GM12864 (cell line): ENCODE data around the gene CYTH4.
A peak's percentile ranks its signal among the peaks of the same experiment; 100 is the strongest.

Experiments
- DNase-seq: peaks from one replicate; pipeline ENCODE4 v3.0.0-alpha.2; 2011; ENCODE audit warnings: low read depth
- H3K4me3 ChIP-seq: 2 replicates; pipeline ENCODE4 v1.5.1; 2011; ENCODE audit warnings: mild to moderate bottlenecking, low read depth, low read length, control low read depth
- TF ChIP-seq, protein P1 (sequence below): IDR thresholded peaks from 2 replicates; pipeline ENCODE4 v1.5.1; 2011; ENCODE audit warnings: low read depth, mild to moderate bottlenecking, moderate library complexity, low read length, control low read depth, inconsistent platforms; ENCODE audit errors: missing control alignments

The CYTH4 gene

DNA sequence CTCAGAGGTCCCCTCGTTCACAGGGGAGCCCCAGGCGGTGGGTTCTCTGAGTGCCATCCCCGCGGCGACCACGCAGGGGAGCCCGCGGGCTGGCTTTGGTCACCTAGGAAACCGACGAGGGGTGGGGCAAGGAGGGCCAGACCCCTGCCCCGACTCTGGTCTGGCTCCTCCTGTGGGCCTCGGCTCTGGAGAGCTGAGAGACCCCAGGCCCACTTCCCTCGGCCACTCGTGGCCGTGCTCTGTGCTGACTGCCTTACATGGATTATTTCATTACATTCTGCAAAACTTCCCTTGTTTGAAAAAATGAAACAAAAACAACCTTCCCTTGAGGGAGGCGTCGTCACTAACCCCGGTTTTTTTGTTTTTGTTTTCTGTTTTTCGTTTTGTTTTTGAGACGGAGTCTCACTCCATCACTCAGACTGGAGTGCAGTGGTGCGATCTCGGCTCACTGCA is 15.1 kb upstream of the CYTH4 start:
- peak overlapping the region; percentile 59 for H3K4me3 ChIP-seq
- TF ChIP-seq, protein P1, sequence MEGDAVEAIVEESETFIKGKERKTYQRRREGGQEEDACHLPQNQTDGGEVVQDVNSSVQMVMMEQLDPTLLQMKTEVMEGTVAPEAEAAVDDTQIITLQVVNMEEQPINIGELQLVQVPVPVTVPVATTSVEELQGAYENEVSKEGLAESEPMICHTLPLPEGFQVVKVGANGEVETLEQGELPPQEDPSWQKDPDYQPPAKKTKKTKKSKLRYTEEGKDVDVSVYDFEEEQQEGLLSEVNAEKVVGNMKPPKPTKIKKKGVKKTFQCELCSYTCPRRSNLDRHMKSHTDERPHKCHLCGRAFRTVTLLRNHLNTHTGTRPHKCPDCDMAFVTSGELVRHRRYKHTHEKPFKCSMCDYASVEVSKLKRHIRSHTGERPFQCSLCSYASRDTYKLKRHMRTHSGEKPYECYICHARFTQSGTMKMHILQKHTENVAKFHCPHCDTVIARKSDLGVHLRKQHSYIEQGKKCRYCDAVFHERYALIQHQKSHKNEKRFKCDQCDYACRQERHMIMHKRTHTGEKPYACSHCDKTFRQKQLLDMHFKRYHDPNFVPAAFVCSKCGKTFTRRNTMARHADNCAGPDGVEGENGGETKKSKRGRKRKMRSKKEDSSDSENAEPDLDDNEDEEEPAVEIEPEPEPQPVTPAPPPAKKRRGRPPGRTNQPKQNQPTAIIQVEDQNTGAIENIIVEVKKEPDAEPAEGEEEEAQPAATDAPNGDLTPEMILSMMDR = peak; percentile 95
- DNase-seq = no peak

DNA sequence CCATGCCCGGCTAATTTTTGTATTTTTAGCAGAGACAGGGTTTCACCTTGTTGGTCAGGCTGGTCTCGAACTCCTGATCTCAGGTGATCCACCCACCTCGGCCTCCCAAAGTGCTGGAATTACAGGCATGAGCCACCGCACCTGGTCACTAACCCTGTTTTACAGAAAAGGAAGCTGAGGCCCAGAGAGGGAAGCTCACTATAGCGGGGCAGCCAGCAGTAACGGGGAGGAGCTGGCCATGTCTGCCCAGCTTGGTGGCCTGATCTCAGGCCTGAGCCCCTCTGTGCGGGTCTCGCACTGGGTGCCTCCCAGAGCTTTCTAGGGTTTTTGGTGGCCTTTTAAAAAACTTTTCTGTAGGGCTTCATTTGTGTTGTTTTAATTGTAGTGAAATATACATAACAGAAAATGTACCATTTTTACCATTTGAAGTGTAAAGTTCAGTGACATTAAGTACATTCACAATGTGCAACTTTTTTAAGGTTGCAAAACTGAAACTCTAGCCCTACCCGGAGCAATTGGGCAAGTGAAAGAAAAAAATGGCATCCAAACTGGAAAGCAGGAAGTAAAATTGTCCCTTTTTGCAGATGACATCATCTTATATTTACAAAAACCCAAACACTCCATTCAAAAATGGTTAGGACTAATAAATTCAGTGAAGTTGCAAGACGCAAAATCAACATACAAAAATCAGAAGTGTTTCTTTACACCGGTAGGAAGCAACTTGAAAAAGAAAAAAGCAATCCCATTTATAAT is 14.5 kb upstream of the CYTH4 start:
- TF ChIP-seq, protein P1 = no peak
- no peak for DNase-seq
- H3K4me3 ChIP-seq = peak overlapping the region; percentile 59; the same call in 1 of the 2 replicates

DNA sequence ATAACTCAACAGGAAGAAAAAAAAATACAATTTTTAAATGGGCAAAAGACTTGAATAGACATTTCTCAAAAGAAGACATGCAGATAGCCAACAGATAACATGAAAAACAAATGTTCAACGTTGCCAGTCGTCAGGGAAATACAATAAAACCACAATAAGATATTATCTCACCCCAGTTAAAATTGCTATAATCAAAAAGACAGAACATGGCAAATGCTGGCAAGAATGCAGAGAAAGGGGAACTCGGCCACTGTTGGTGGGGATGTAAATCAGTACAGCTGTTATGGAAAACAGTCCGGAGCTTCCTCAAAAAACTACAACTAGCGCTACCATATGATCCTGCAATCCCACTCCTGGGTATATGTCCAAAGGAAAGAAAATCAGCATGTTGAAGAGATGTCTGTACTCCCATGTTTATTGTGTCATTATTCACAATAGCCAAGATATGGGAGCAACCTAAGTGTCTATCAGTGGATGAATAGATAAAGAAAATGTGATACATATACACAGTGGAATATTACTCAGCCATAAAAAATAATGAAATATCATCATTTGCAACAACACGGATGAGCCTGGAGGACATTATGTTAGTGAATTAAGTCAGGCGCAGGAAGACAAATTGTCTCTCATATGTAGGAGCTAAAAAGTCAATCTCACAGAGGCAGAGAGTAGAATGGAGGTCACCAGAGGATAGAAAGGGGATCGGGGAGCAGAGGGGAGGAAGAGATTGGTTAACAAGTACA is 12.2 kb upstream of the CYTH4 start:
- DNase-seq = no peak
- no peak overlapping the region for H3K4me3 ChIP-seq
- TF ChIP-seq, protein P1 = no peak

DNA sequence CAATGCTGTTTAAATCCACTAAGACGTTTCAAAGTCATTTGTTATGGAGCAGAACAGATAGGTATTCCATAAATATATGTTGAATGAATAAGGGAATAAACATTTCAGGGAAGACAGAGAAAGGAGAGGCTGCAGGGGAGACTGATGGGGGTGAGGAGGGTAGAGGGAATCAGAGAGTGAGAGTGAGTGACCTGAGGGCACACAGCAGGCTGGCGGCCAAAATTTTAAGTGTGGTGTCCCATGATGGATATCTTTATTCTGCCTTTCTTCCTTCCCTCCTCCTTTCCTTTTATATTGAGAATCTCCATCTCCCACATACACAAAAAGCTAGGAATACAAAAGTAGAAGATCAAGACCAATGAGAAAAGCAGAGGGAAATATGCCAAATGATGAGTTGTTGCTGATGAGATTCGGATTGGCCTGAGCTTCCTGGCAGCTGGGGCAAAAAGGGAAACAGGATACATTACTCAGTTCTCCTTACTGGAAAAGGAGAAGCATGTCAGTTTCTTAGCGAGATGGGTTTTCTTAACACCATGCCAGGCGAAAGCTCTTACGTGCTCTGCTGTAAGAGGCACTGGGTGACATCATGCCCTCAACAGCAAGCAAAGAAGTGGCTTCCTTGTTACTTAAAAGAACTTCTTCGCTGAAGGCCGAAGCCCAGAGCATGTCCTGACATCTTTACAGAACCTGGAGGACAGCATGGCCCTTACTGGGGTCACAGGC is 11.2 kb upstream of the CYTH4 start:
- H3K4me3 ChIP-seq = no peak overlapping the region
- TF ChIP-seq, protein P1 = no peak
- no peak for DNase-seq

DNA sequence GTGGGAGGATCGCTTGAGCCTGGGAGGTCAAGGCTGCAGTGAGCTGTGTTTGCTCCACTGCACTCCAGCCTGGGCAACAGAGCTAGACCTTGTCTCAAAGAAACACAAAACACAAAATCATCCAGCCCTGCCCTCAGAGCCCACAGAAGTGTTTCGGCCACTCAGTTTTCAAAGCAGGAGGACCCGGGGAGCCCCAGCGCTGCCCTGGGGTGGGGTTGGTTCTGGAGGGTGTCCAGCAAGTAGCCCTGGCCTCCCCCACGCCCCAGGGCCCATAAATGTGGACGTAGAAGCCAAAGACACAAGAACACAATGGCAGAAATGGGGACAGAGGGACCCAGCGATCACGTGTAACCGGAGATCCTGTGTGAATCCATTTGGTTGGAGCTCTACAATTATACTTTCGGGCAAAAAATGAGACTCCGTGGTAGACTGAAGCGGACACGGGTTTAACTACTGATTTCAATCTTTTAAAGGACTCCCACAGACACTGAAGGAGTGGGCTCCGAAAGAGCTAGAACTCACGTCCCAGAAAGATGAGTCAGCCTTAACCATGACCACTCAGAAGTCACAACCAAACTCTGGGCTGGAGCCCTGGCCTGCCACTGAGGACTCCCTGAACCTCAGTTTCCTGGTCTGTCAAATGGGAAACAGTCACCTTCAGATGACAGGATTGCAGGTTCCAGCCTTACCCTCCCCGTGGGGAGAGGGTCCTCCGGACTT is 9.0 kb upstream of the CYTH4 start:
- TF ChIP-seq, protein P1 = no peak
- peak; percentile 40 for DNase-seq

DNA sequence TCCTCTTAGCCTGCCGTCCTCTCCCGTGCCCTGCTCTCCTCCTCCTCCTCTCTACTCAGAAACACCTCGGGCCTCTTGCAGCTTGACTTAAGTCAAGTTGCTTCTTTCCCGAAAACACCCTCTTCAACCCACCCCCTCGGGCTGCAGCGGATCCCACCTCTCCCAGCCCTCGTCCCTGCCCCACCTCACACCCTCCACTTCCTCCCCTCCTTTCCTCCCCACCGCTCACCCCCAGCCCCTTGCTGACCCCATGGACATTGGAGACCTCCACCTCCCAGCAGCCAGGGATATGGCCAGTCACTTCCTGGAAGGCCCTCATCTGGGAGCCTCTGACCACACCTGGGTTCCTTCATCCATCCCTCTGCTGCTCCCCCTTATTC is 8.5 kb upstream of the CYTH4 start:
- no peak overlapping the region for H3K4me3 ChIP-seq
- TF ChIP-seq, protein P1 = no peak
- no peak for DNase-seq

More for the DNA sequence above, 9.0 kb upstream of the CYTH4 start:
- no peak overlapping the region for H3K4me3 ChIP-seq
